Astrocyte of the spinal cord (primary cell): ENCODE results near the gene PGS1.

ENCODE experiments used
- DNase-seq: peaks from one replicate; pipeline ENCODE4 v3.0.0; 2011; ENCODE audit warnings: low read depth, low spot score
- H3K4me3 ChIP-seq: 2 replicates; pipeline ENCODE4 v1.5.1; 2011; ENCODE audit warnings: low read depth, mild to moderate bottlenecking, low read length, moderate library complexity
- CTCF ChIP-seq: IDR thresholded peaks from 2 replicates; pipeline ENCODE4 v1.5.1; 2012; ENCODE audit warnings: low read depth, mild to moderate bottlenecking, low read length, inconsistent platforms
- in situ Hi-C: cut with HindIII; loops from 2 replicates; pipeline ENCODE4 v1.10.0; 2017; ENCODE audit warnings: low sequenced_read_pairs

The PGS1 gene

GRCh38 chr17:78371056-78371455 is 7.4 kb upstream of the PGS1 start:
- in situ Hi-C loops, result no loop called here
- H3K4me3 ChIP-seq, result no peak overlapping the region
- no peak for DNase-seq
- no peak for TF ChIP-seq CTCF

- no peak for TF ChIP-seq CTCF
- no peak overlapping the region for H3K4me3 ChIP-seq
- no peak for DNase-seq
- in situ Hi-C loops, result no loop called here
Measured at GRCh38 chr17:78372841-78373240, 5.6 kb upstream of the PGS1 start.

- TF ChIP-seq CTCF, result no peak
- in situ Hi-C loops, result no loop called here
- H3K4me3 ChIP-seq, result no peak overlapping the region
- no peak for DNase-seq
Measured at GRCh38 chr17:78374189-78374588, 4.3 kb upstream of the PGS1 start.

- in situ Hi-C loops, result no loop called here
- peak; percentile 86 for DNase-seq
- H3K4me3 ChIP-seq, result no peak overlapping the region
- TF ChIP-seq CTCF, result no peak
Measured at GRCh38 chr17:78374631-78375274, 3.7 kb upstream of the PGS1 start.

- no peak for TF ChIP-seq CTCF
- in situ Hi-C loops, result no loop called here
- DNase-seq, result peak; percentile 96
- no peak overlapping the region for H3K4me3 ChIP-seq
Measured at GRCh38 chr17:78375401-78376151, 2.9 kb upstream of the PGS1 start.

- no peak for TF ChIP-seq CTCF
- no peak for DNase-seq
- in situ Hi-C loops, result no loop called here
- H3K4me3 ChIP-seq, result no peak overlapping the region
Measured at GRCh38 chr17:78376161-78376560, 2.3 kb upstream of the PGS1 start.
